ENCODE results near the gene COX8C. TPM values are rescaled to one million over a fixed set of nuclear protein-coding genes. Genes with fewer than 3 reads are reported as not detected.

COX8C gene
- total and polyA plus RNA-seq, 2 of the 8 experiments (the other 6 are each of a cell fraction or from before 2014, with no cell fraction given) = not detected

DNA sequence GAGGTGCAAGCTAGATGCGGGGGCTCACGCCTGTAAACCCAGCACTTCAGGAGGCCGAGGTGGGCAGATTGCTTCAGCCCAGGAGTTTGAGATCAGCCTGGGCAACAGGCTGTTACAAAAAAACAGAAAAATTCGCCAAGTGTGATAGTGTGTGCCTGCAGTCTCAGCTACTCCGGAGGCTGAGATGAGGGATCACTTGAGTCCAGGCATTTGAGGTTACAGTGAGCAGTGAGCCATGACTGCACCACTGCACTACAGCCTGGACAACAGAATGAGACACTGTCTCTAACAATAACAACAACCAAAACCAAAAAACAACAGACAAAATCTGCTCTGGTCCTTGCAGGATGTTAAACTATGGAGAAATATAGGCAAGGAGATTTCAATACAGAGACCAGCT is 28.1 kb upstream of the COX8C start (continued):
- no peak for TF ChIP-seq TAF7 (optimal IDR thresholded peaks at IDR 0.05; ENCODE audit: borderline replicate concordance, low read depth, low read length)
- no peak for TF ChIP-seq EZH2 (IDR thresholded peaks at IDR 0.05; ENCODE audit: low read depth, low read length, severe bottlenecking)
- no peak for TF ChIP-seq ASH2L (IDR thresholded peaks at IDR 0.05; ENCODE audit: low read length)
- no peak for TF ChIP-seq EP300 (IDR thresholded peaks at IDR 0.05; ENCODE audit: borderline replicate concordance in 1 of 2, low read depth in 2 of 2, low read length in 2 of 2)
- no peak for TF ChIP-seq HDAC6 (IDR thresholded peaks at IDR 0.05; ENCODE audit: low read depth, low read length)
- no peak for TF ChIP-seq GABPA (IDR thresholded peaks at IDR 0.05; ENCODE audit: borderline replicate concordance, insufficient read depth, low read length)

All from H1 (cell line).